Endothelial cell (in vitro differentiated cells): Measurements from ENCODE around the gene IRF2BP1. TPM values are rescaled to one million over a fixed set of nuclear protein-coding genes. Genes with fewer than 3 reads are reported as not detected.

Source experiments
- DNase-seq: peaks from one replicate; pipeline ENCODE4 v3.0.0; 2021; ENCODE audit warnings: low spot score
- H3K27ac Mint-ChIP-seq: one replicate; pipeline ENCODE4 v1.8.0; 2021; ENCODE audit warnings: mixed read lengths, inconsistent platforms; ENCODE audit not compliant: unreplicated experiment
- H3K27me3 Mint-ChIP-seq: one replicate; pipeline ENCODE4 v1.8.0; 2021; ENCODE audit warnings: mild to moderate bottlenecking, moderate library complexity, mixed read lengths, inconsistent platforms; ENCODE audit not compliant: unreplicated experiment
- H3K36me3 Mint-ChIP-seq: one replicate; pipeline ENCODE4 v1.8.0; 2021; ENCODE audit warnings: mild to moderate bottlenecking, low read depth, mixed read lengths, inconsistent platforms; ENCODE audit not compliant: unreplicated experiment
- H3K4me1 Mint-ChIP-seq: one replicate; pipeline ENCODE4 v1.8.0; 2021; ENCODE audit warnings: mild to moderate bottlenecking, mixed read lengths, inconsistent platforms; ENCODE audit not compliant: unreplicated experiment
- H3K4me3 Mint-ChIP-seq: one replicate; pipeline ENCODE4 v1.8.0; 2021; ENCODE audit warnings: mild to moderate bottlenecking, mixed read lengths, inconsistent platforms; ENCODE audit not compliant: unreplicated experiment
- H3K9me3 Mint-ChIP-seq: one replicate; pipeline ENCODE4 v1.8.0; 2021; ENCODE audit warnings: mixed read lengths, inconsistent platforms; ENCODE audit not compliant: unreplicated experiment
- CTCF ChIP-seq: fragments of 200-600 bp; sonication (generic); IDR thresholded peaks from one replicate; pipeline ENCODE4 v1.5.0; 2021; ENCODE audit warnings: antibody characterized with exemption; ENCODE audit not compliant: unreplicated experiment
- total RNA-seq: library from RNA; stranded (reverse); fragmentation: NEBNext Ultra II Directional; extraction: Animal tissue kit (Norgen Biotek cat#: 25700); gene quantifications from one replicate; pipeline ENCODE4 v1.2.1, GENCODE V29; 2021; ENCODE audit not compliant: unreplicated experiment

Gene IRF2BP1
- total RNA-seq, 1 donor from 2014 or later = 17.6 TPM

GRCh38 chr19:45920458-45920857 is 34.5 kb upstream of the IRF2BP1 start:
- H3K27ac Mint-ChIP-seq = no peak overlapping the region
- TF ChIP-seq CTCF = no peak
- DNase-seq = no peak
- H3K4me1 Mint-ChIP-seq = peaks cover 14% of the 10 kb centered on the region
- no peak overlapping the region for H3K4me3 Mint-ChIP-seq
- H3K27me3 Mint-ChIP-seq = no peaks in the 10 kb centered on the region
- H3K36me3 Mint-ChIP-seq = no peaks in the 10 kb centered on the region
- no peaks in the 10 kb centered on the region for H3K9me3 Mint-ChIP-seq

GRCh38 chr19:45919678-45920077 is 33.7 kb upstream of the IRF2BP1 start:
- Mint-ChIP-seq H3K4me1 (peaks cover 14% of the 10 kb centered on the region), H3K36me3 (no peaks in the 10 kb centered on the region), H3K27me3 (no peaks in the 10 kb centered on the region), H3K9me3 (no peaks in the 10 kb centered on the region), H3K4me3 (no peak overlapping the region), H3K27ac (no peak overlapping the region)
- no peak for TF ChIP-seq CTCF
- DNase-seq = no peak

- Mint-ChIP-seq H3K4me3 (no peak overlapping the region), H3K36me3 (no peaks in the 10 kb centered on the region), H3K27ac (no peak overlapping the region), H3K9me3 (no peaks in the 10 kb centered on the region), H3K4me1 (peaks cover 14% of the 10 kb centered on the region), H3K27me3 (no peaks in the 10 kb centered on the region)
- no peak for DNase-seq
- TF ChIP-seq CTCF = no peak
Observed at GRCh38 chr19:45918721-45919120, 32.8 kb upstream of the IRF2BP1 start.

GRCh38 chr19:45917421-45918091 is 31.6 kb upstream of the IRF2BP1 start:
- Mint-ChIP-seq H3K4me3 (no peak overlapping the region), H3K9me3 (no peaks in the 10 kb centered on the region), H3K36me3 (no peaks in the 10 kb centered on the region), H3K27me3 (no peaks in the 10 kb centered on the region), H3K4me1 (peaks cover 14% of the 10 kb centered on the region), H3K27ac (no peak overlapping the region)
- no peak for DNase-seq
- TF ChIP-seq CTCF = no peak
